Measurements from ENCODE around the gene OSBPL9. TPM values are rescaled to one million over a fixed set of nuclear protein-coding genes. Genes with fewer than 3 reads are reported as not detected.

OSBPL9 gene
- total RNA-seq, 1 experiment from 2014 or later = 52.6 TPM

- BruUV-seq (replicated peaks) = no TSS peak
Measured at GRCh38 chr1:51576085-51576444, 40.8 kb upstream of the OSBPL9 start.

More at GRCh38 chr1:51576085-51576444, 40.8 kb upstream of the OSBPL9 start:
- intact Hi-C loops (cut with micrococcal nuclease) = no loop called here
- no peaks in the 10 kb centered on the region for H3K9me2 ChIP-seq (ENCODE audit: insufficient read depth)
- no peak overlapping the region for H3K27ac ChIP-seq (ENCODE audit: low read depth, low read length)
- no peak overlapping the region for H3K4me2 ChIP-seq (ENCODE audit: low read length)
- H3K4me1 ChIP-seq (ENCODE audit: control insufficient read depth in 1 of 2, insufficient read depth in 2 of 2, low read length in 2 of 2) = peaks cover 0 to 8% of the 10 kb centered on the region in 2 experiments; a peak in 3 of 4 replicates
- ATAC-seq = no peak
- H3K9me3 ChIP-seq (ENCODE audit: control insufficient read depth in 1 of 2, insufficient read depth in 1 of 2, low read depth in 1 of 2, low read length in 2 of 2) = no peaks in the 10 kb centered on the region
- no peak overlapping the region for H3K4me3 ChIP-seq (replicated peaks in 1 of 2; ENCODE audit: low read depth in 1 of 2, low read length in 2 of 2)
- no peaks in the 10 kb centered on the region for H4K20me1 ChIP-seq (ENCODE audit: insufficient read depth)
- no peak for TF ChIP-seq RAD21 (IDR thresholded peaks at IDR 0.05; ENCODE audit: low read depth)
- no peak for TF ChIP-seq ELF1 (IDR thresholded peaks at IDR 0.05; ENCODE audit: borderline replicate concordance, low read depth)
- no peak for TF ChIP-seq CBX3 (IDR thresholded peaks at IDR 0.05; ENCODE audit: low read depth)
- TF ChIP-seq ZFX (IDR thresholded peaks at IDR 0.05) = no peak
- TF ChIP-seq REST (IDR thresholded peaks at IDR 0.05; ENCODE audit: low read depth) = no peak
- no peak for TF ChIP-seq EZH2 (IDR thresholded peaks at IDR 0.05)
- no peak for TF ChIP-seq MAX (IDR thresholded peaks at IDR 0.05)
- TF ChIP-seq JUND (IDR thresholded peaks at IDR 0.05) = no peak
- TF ChIP-seq CEBPB (IDR thresholded peaks at IDR 0.05; ENCODE audit: low read depth) = no peak
- H3K36me3 ChIP-seq (ENCODE audit: control insufficient read depth in 1 of 2, insufficient read depth in 2 of 2, low read length in 2 of 2) = no peaks in the 10 kb centered on the region
- H3K79me2 ChIP-seq (ENCODE audit: insufficient read depth, low read length) = no peaks in the 10 kb centered on the region
- no peak for DNase-seq (ENCODE audit: low read depth, low spot score)
- ChIA-PET RAD21 (ENCODE audit: low non-redundant PET in 1 of 2, low total read pairs in 2 of 2, uncharacterized antibody in 2 of 2, unreplicated experiment in 2 of 2) (no interaction called here), POLR2A (no interaction called here), CTCF (no interaction called here)
- H3K27me3 ChIP-seq (ENCODE audit: insufficient read depth, low read length) = no peaks in the 10 kb centered on the region
- no peak overlapping the region for H3K9ac ChIP-seq (ENCODE audit: low read length)
- no peak overlapping the region for H2AFZ ChIP-seq (ENCODE audit: low read depth, low read length, poor library complexity, severe bottlenecking)
